ENCODE measurements around the gene BFSP2.
"Not testable (repeated sequence)": the region's sequence is repeated elsewhere in the genome, so short reads cannot be mapped to it uniquely, and the experiment has no call there.

The BFSP2 gene

GRCh38 chr3:133460809-133461208, 61.0 kb downstream of the BFSP2 start:
- no peak for DNase-seq

- DNase-seq = no peak
Observed at GRCh38 chr3:133461291-133461690, 61.4 kb downstream of the BFSP2 start.

- no peak for DNase-seq
Observed at GRCh38 chr3:133463347-133463860, 63.5 kb downstream of the BFSP2 start.

GRCh38 chr3:133464573-133464972, 64.7 kb downstream of the BFSP2 start:
- DNase-seq = peak; percentile 28 to 39 (median 33)

- peak; percentile 11 to 28 (median 21) for DNase-seq
Observed at GRCh38 chr3:133466531-133467386, 66.9 kb downstream of the BFSP2 start.

- no peak for DNase-seq
Observed at GRCh38 chr3:133467780-133468179, 67.9 kb downstream of the BFSP2 start.

- DNase-seq = no peak
Observed at GRCh38 chr3:133468251-133468721, 68.4 kb downstream of the BFSP2 start.

GRCh38 chr3:133469140-133469731, 69.4 kb downstream of the BFSP2 start:
- peak; percentile 50 to 51 (median 50) for DNase-seq

GRCh38 chr3:133472242-133472641, 72.4 kb downstream of the BFSP2 start:
- DNase-seq = peak in 1 of 3 donors; percentile 33

GRCh38 chr3:133472889-133473288, 73.0 kb downstream of the BFSP2 start:
- no peak for DNase-seq

GRCh38 chr3:133473472-133474191, 73.8 kb downstream of the BFSP2 start:
- not testable (repeated sequence) for DNase-seq

GRCh38 chr3:133474251-133474801, 74.5 kb downstream of the BFSP2 start:
- no peak for DNase-seq

GRCh38 chr3:133474817-133475216, 75.0 kb downstream of the BFSP2 start:
- peak; percentile 54 to 64 (median 59) for DNase-seq

GRCh38 chr3:133475245-133476010, 75.6 kb downstream of the BFSP2 start:
- no peak for DNase-seq

- no peak for DNase-seq
Observed at GRCh38 chr3:133476971-133477375, 77.1 kb downstream of the BFSP2 start.

- peak in 1 of 3 donors; percentile 7 for DNase-seq
Observed at GRCh38 chr3:133477487-133477886, 77.6 kb downstream of the BFSP2 start.

GRCh38 chr3:133478624-133479023, 78.8 kb downstream of the BFSP2 start:
- DNase-seq = no peak

- no peak for DNase-seq
Observed at GRCh38 chr3:133479401-133479800, 79.5 kb downstream of the BFSP2 start.

- DNase-seq = no peak
Observed at GRCh38 chr3:133479895-133480669, 80.2 kb downstream of the BFSP2 start.

GRCh38 chr3:133482474-133482873, 82.6 kb downstream of the BFSP2 start:
- not testable (repeated sequence) for DNase-seq

GRCh38 chr3:133486658-133487057, 86.8 kb downstream of the BFSP2 start:
- no peak for DNase-seq
